Lung microvascular endothelial cell (primary cell): ENCODE measurements around the gene SEL1L2. TPM values are rescaled to one million over a fixed set of nuclear protein-coding genes. Genes with fewer than 3 reads are reported as not detected.

Experiments used
- DNase-seq, 2 donors: peaks; one replicate each; pipeline versions ENCODE4 v3.0.0 to v3.0.0-alpha.2; 2010; ENCODE audit warnings: low read depth in 2 of 2
- total RNA-seq: library from RNA; depleted of rRNA; stranded (reverse); fragments of >200 nt; gene quantifications from 2 replicates; pipeline ENCODE4 v1.2.1, GENCODE V29; 2014

Gene SEL1L2
- total RNA-seq, 1 donor from 2014 or later = not detected

- no peak for DNase-seq
Measured at GRCh38 chr20:13865791-13866351, 124.5 kb downstream of the SEL1L2 start.

DNA sequence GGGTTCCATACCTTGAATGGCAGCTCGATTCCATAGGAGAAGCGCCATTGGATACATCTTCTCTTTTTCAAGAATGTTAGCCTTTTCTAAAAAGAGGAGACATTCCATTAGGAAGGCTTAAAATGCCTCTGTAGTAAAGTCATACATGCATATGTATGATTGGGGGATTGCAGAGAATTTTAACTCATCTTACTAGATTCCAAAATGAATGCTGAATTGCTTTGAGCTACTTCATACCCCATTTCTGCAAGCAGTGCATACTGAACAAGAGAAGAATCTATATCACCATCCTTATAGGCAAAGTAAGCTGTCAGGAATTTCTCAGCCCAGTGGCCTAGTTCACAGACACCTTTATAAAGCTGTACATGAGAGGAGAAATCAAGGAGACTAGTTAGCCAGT lies 125.3 kb downstream of the SEL1L2 start:
- no peak for DNase-seq

DNA sequence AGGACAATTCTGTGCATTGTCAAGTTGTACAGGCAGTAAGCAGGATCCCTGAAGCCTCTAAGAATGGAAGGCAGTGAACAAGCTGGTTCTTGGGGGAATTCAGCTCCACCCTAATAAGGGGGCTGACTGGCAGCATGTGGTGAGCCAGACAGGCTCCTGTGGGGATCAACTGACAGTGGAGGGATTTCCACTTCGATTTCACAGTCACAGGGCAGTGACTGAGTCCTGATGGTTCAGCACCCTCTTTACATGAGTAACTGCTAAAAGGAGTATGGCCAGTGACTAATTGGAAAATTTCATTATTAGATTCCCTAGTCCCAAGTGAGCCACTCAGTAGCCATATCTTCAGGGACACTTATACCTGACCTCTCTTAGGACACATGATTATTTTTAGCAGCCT lies 127.2 kb downstream of the SEL1L2 start:
- no peak for DNase-seq

- DNase-seq = no peak
Measured at GRCh38 chr20:13862245-13862644, 128.2 kb downstream of the SEL1L2 start.

- no peak for DNase-seq
Measured at GRCh38 chr20:13858871-13859270, 131.5 kb downstream of the SEL1L2 start.

DNA sequence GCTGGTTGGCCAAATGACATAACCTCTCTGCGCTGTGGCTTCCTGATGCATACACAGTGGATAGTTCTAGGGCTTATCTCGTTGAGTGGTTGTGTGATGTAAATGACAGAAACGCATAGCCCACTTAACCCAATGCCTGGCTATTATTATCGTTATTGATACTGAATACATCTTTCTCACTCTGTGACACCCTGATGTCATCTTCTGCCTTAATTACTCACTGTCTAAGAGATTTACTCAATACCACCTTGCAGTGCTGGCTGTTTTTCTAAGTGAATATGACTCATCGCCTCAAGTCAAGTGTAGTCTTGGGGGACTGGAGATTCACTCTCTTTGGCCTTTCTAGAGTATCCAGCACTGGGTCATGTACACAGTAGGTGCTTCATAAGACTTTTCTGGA lies 132.0 kb downstream of the SEL1L2 start:
- DNase-seq = no peak

- DNase-seq = no peak
Measured at GRCh38 chr20:13857961-13858360, 132.5 kb downstream of the SEL1L2 start.

DNA sequence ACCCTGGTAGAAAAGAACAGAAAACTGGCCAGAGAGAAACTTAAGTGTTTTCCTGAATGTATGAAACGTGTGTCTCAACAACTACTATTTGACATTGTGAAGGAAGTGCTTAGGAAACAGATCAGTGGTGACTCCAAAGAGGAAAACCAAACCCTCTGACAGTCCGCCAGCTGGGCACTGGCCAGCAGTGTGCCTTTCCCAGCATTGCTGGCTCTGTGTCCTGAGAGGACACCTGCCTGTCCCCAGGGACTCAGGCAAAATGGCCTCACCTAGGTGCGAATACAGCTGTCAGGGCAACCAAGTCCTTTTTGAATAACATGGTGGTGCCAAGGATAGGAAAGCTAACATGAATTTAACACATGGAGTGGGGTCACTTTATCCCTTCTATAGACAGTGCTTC lies 133.1 kb downstream of the SEL1L2 start:
- peak in 1 of 2 donors; percentile 20 for DNase-seq

- no peak for DNase-seq
Measured at GRCh38 chr20:13856354-13856753, 134.1 kb downstream of the SEL1L2 start.

- DNase-seq = no peak
Measured at GRCh38 chr20:13855613-13856012, 134.8 kb downstream of the SEL1L2 start.

GRCh38 chr20:13852306-13852705 lies 138.1 kb downstream of the SEL1L2 start:
- DNase-seq = no peak

DNA sequence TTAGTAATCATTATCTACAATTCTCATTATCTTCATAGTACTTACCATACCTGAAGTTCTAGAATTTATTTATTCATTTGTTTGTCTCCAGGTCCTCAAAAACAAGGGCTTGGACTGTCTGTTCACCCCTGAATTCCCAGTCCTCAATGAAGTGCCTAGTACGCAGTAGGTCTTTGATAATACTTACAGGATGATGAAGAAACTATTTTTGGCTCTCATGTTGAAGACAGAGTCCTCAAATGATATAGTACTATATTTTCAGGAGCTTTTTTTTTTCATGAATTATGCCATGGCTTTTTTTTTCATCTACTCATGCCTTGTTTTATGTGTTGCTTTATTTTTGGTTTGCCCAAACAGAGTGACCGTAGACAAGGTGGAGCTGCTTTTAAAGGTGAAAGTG lies 139.1 kb downstream of the SEL1L2 start:
- no peak for DNase-seq

DNA sequence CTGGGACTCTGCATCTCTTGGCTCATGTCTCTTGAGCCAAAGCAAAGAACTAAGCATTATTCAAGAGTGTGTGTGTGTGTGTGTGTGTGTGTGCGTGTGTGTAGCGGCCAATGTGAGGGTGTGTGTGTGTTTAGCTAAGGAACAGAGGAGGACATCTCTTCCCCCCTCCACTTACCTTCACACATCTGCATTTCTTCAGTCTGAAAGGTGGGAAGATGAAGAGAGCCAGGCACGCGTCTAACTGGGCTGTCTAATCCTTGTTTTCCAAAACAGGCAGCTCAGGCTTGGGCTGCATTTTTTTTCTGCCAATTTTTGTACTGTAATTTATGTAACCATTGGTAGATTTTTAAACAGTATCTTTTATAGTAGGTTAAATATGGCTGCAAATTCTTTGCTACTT lies 146.1 kb downstream of the SEL1L2 start:
- DNase-seq = no peak

- no peak for DNase-seq
Measured at GRCh38 chr20:13841206-13841605, 149.2 kb downstream of the SEL1L2 start.

DNA sequence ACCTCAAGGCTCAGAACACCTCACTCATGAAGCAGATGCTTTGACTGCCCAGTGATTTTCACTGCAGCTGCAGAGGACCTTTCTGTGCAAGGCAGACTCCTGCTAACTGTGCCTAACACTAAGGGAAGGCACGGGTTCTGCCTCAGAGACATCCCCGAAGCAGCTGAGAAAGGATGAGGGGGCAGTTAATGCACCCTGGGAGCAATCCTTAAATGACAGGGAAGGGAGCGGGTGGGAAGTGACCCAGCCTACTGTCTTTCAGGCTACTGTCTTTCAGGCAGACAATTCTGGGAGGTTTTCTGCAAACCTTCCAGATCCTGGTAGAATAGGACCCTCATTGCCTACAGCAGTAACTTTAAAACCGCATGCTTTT lies 150.3 kb downstream of the SEL1L2 start:
- DNase-seq = no peak

DNA sequence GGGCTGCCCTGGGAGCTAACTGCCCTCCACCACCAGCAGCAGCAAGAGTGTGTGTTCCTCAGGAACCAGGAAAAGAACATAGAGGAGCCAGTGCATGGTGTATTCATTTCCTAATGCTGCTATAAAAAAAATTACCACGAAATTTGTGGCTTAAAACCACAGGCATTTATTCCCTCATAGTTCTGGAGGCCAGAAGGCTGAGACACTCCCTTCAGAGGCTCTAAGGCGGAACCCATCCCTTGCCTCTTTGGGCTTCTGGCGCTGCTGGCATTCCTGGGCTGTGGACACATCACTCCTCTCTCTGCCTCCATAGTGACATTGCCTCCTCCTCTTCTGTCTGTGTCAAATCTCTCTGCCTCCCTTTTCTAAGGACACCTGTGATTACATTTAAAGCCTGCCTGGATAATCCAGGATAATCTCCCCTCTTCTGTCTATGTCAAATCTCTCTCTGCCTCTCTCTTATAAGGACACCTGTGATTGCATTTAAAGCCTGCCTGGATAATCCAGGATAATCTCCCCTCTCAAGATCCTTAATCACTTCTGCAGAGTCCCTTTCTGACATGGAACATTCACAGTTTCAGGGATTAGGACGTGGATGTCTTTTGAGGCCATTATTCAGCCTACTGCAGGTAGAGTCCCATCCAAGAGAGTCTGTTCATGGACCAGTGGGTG lies 150.9 kb downstream of the SEL1L2 start:
- DNase-seq = no peak

GRCh38 chr20:13838664-13839063 lies 151.8 kb downstream of the SEL1L2 start:
- no peak for DNase-seq

GRCh38 chr20:13831476-13831875 lies 158.9 kb downstream of the SEL1L2 start:
- DNase-seq = no peak

GRCh38 chr20:13825465-13825864 lies 164.9 kb downstream of the SEL1L2 start:
- DNase-seq = no peak

DNA sequence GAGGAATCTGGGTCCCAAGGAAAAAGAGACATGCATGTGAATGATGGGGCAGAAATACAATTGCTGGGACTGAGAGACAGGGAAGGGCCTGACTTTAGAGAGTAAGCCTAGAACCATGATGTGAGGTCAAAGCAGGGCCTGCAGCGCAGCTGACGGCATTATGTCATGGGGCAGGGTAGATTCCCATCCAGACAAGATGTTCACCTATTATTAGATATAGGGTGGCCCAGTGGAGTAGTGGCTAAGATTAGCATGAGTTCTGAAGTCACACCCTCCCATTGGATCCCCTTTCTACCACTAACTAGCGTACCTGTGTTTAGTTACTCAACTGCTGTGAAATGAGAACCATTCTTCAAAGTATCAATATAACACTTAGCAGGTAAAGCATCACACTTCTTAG lies 166.0 kb downstream of the SEL1L2 start:
- DNase-seq = no peak

- DNase-seq = no peak
Measured at GRCh38 chr20:13822459-13822858, 168.0 kb downstream of the SEL1L2 start.

- DNase-seq = no peak
Measured at GRCh38 chr20:13821876-13822275, 168.5 kb downstream of the SEL1L2 start.

DNA sequence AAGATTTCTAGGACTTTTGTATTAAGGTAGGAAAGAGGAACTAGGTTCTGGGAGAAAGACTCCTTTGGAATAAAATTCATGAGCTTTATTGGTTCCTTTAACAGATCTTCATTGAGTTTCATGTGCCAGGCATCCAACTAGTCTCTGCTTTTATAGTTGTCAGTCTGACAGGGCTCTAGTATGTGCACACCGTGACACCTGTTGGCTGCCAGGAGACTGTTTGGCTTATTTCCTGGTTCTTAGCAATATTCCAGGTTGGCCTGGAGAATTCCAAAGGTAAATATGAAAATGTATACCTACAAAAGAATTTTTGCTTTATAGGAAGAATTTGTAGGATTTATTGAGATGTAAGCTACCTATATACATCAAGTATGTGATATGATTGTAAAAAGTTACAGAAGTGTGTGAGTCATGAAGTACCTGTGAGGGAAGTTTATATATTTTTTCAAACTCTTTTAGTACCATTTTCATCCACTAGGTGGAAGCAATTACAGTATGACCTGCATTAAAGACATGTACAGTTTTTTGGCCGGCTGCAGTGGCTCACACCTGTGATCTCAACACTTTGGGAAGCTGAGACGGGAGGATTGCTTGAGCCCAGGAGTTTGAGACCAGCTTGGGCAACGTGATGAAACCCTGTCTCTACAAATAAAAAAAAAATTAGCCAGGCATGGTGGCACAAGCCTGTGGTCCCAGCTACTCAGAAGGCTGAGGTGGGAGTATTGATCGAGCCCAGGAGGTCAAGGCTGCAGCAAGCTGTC lies 170.3 kb downstream of the SEL1L2 start:
- DNase-seq = peak; percentile 54 to 69
